Colonic mucosa (tissue), 4 donors: ENCODE results near the gene DCAF15. TPM values are rescaled to one million over a fixed set of nuclear protein-coding genes. Genes with fewer than 3 reads are reported as not detected.

Experiments
- DNase-seq: peaks from one replicate; pipeline ENCODE4 v3.0.0-alpha.2; 2020
- H3K27ac ChIP-seq: fragments of 200-600 bp; one replicate; pipeline ENCODE4 v1.8.0; 2021
- H3K27me3 ChIP-seq: fragments of 200-600 bp; one replicate; pipeline ENCODE4 v1.8.0; 2021
- H3K36me3 ChIP-seq: fragments of 200-600 bp; one replicate; pipeline ENCODE4 v1.8.0; 2021
- H3K4me1 ChIP-seq: fragments of 200-600 bp; one replicate; pipeline ENCODE4 v1.8.0; 2021; ENCODE audit warnings: mild to moderate bottlenecking
- H3K4me3 ChIP-seq: fragments of 200-600 bp; one replicate; pipeline ENCODE4 v1.8.0; 2021
- H3K9ac ChIP-seq, 2 donors: one replicate each; pipeline ENCODE4 v1.7.0; 2013; ENCODE audit warnings: control low read depth in 2 of 2, low read depth in 2 of 2, low read length in 2 of 2
- H3K9me3 ChIP-seq: fragments of 200-600 bp; one replicate; pipeline ENCODE4 v1.8.0; 2021
- CTCF ChIP-seq: fragments of 200-600 bp; IDR thresholded peaks from one replicate; pipeline ENCODE4 v1.8.0; 2022; ENCODE audit warnings: antibody characterized with exemption, mild to moderate bottlenecking
- intact Hi-C: fragments of 100-400 bp; cut with DNase I; formaldehyde crosslinking; loops from one replicate; pipeline ENCODE4 v1.14.1; 2022
- total RNA-seq, 2 donors: library from RNA; stranded (reverse); fragmentation: NEBNext Ultra II Directional in 1 of 2; extraction: Animal tissue kit (Norgen Biotek cat#: 25700) in 1 of 2; gene quantifications; one replicate each; pipeline ENCODE4 v1.2.1, GENCODE V29; 2021
- donor health status: healthy.
- donor health status: DM: no; HTN: no; CAD: no.
- donor health status: DM: no; HTN: no; CAD: no.

Gene DCAF15
- total RNA-seq, 2 donors from 2014 or later, result 30.2 to 55.1 TPM

GRCh38 chr19:13990085-13990484, 37.8 kb downstream of the DCAF15 start:
- H3K36me3 ChIP-seq, result no peaks in the 10 kb centered on the region
- H3K9me3 ChIP-seq, result no peaks in the 10 kb centered on the region
- no peak overlapping the region for H3K9ac ChIP-seq
- no peaks in the 10 kb centered on the region for H3K4me1 ChIP-seq
- H3K27me3 ChIP-seq, result no peaks in the 10 kb centered on the region
- no peak overlapping the region for H3K27ac ChIP-seq
- TF ChIP-seq CTCF, result no peak
- no peak overlapping the region for H3K4me3 ChIP-seq
- no peak for DNase-seq
- intact Hi-C loops, result no loop called here

- H3K9ac ChIP-seq, result no peak overlapping the region
- intact Hi-C loops, result no loop called here
Measured at GRCh38 chr19:13992025-13992424, 39.7 kb downstream of the DCAF15 start.

GRCh38 chr19:13993590-13994300, 41.4 kb downstream of the DCAF15 start:
- Histone ChIP-seq H3K27ac (no peak overlapping the region), H3K9ac (no peak overlapping the region), H3K36me3 (no peaks in the 10 kb centered on the region), H3K4me1 (no peaks in the 10 kb centered on the region), H3K4me3 (no peak overlapping the region), H3K9me3 (no peaks in the 10 kb centered on the region), H3K27me3 (no peaks in the 10 kb centered on the region)
- no peak for DNase-seq
- intact Hi-C loops, result no loop called here
- no peak for TF ChIP-seq CTCF

More at GRCh38 chr19:13992025-13992424, 39.7 kb downstream of the DCAF15 start:
- H3K27me3 ChIP-seq, result no peaks in the 10 kb centered on the region
- no peaks in the 10 kb centered on the region for H3K9me3 ChIP-seq
- DNase-seq, result no peak
- H3K4me3 ChIP-seq, result no peak overlapping the region
- no peak overlapping the region for H3K27ac ChIP-seq
- no peak for TF ChIP-seq CTCF
- no peaks in the 10 kb centered on the region for H3K4me1 ChIP-seq
- H3K36me3 ChIP-seq, result no peaks in the 10 kb centered on the region

- Histone ChIP-seq H3K4me3 (no peak overlapping the region), H3K4me1 (no peaks in the 10 kb centered on the region), H3K36me3 (no peaks in the 10 kb centered on the region), H3K9me3 (no peaks in the 10 kb centered on the region), H3K9ac (peak overlapping the region in 1 of 2 donors; percentile 12), H3K27me3 (no peaks in the 10 kb centered on the region), H3K27ac (no peak overlapping the region)
- TF ChIP-seq CTCF, result no peak
- no peak for DNase-seq
- intact Hi-C loops, result no loop called here
Measured at GRCh38 chr19:13995017-13995728, 42.9 kb downstream of the DCAF15 start.

- Histone ChIP-seq H3K27ac (no peak overlapping the region), H3K4me1 (no peaks in the 10 kb centered on the region), H3K27me3 (no peaks in the 10 kb centered on the region), H3K9ac (peak overlapping the region in 1 of 2 donors; percentile 58), H3K36me3 (no peaks in the 10 kb centered on the region), H3K4me3 (no peak overlapping the region), H3K9me3 (no peaks in the 10 kb centered on the region)
- no peak for DNase-seq
- no peak for TF ChIP-seq CTCF
- intact Hi-C loops, result no loop called here
Measured at GRCh38 chr19:13995878-13996765, 43.8 kb downstream of the DCAF15 start.
